T-helper 22 cell (primary cell): ENCODE data around the gene GTPBP1.

Experiments used
- DNase-seq: peaks from one replicate; pipeline ENCODE4 v3.0.0-alpha.2; 2020; ENCODE audit warnings: low read depth

The GTPBP1 gene

DNA sequence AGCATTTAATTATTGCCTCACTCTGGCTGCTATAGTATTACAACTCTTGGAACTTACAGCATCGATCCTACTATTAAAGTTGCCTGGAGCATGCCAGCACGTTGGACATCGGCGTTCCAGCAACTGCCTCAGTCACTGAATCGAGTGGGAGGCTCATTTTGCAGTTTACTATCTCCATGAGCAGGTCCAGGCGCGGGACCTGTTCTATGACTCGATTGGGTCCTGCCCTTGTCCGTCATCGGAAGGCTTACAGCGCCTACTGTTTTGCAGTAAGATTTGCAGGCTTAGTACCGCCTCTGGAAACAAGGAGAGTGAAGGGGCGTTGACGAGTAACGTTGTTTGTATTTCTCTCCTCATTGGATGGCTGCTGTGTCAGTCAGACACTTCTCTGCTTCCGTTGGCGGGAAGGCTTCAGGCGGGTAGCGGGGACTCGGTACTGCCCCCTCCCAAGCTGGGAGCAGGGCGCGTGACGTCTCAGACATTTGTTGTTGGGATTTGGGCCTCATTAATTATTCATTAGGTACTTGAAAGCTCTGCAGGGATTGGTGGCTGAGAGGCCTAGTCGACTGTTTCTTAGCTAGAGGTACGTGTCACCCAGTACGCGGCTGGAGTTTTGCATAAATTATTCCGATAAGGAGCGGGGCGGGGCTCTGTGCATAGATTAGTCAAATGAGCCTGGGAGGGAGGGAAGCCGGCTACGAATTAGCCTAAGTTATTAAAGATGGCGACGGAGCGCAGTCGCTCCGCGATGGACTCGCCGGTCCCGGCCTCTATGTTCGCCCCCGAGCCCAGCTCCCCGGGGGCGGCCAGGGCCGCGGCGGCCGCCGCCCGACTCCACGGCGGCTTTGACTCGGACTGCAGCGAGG lies at the start of gene GTPBP1:
TSS of gene GTPBP1 (plus strand) at position 710 of the 866 bp plus-strand sequence. CDS start at position 722, 12 bp downstream.
- peak; percentile 99 for DNase-seq

DNA sequence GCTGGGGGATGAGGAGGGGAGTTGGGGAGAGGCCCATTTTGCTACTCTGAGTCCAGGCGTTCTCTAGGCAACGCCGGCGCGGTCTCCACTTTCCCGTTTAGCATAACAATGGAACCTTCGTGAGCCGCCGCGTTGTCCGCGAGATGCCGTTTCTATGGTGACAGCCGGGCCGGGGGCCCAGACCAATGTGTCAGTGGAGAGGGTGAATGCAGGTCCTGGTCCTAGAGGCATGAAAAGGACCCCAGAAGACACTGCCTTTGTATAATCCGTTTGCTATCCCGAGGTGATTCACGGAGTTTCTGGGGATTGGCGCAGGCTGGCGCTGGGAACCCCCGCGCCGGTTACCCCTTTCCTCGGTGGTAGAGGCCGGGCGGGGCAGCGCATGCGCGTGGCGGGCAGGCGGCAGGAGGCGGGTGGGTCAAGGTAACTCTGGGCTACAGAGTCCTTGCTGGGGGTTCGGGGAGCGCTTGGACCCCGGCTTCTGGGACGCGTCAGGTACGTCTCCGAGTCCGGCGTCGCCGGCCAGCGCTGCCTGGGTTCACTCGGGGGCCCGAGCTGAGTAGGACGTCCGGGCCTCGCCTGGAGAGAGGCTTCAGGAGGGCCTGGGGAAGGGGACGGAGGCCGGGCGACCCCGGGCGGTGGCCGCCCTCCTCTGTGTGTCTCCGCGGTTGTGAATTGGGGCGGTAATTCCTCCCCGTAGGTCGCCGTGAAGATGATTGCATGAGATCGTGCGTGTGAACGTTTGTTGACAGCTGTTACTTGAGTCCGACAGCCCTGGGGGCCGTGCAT lies 49.3 kb upstream of the GTPBP1 start, which contains the start of the genes CBY1 and FAM227A:
TSS of gene CBY1 (plus strand) at position 383 of the 789 bp plus-strand sequence. CDS start 11,417 bp downstream, outside the sequence.
TSS of gene FAM227A (minus strand) at position 137 of the 789 bp plus-strand sequence. CDS start 6,224 bp downstream, outside the sequence.
- DNase-seq, result peak; percentile 74

GRCh38 chr22:38657045-38657909 lies 48.5 kb upstream of the GTPBP1 start:
- DNase-seq, result no peak

- DNase-seq, result no peak
Observed at GRCh38 chr22:38674888-38675287, 30.9 kb upstream of the GTPBP1 start.

DNA sequence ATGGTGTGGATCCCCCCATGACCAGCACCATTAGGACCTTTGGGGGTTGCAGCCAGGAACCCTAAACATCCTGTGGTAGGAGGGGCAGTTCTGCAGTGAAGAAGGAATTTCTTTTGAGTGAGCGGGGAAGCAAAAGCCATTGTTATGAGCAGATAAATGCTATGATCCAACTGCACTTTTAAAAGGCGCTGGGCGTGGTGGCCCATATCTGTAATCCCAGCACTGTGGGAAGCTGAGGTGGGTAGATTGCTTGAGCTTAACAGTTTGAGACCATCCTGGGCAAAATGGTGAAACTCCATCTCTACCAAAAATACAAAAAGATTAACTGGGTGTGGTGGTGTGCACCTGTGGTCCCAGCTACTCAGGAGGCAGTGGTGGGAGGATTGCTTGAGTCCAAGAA lies 29.9 kb upstream of the GTPBP1 start:
- DNase-seq, result no peak

GRCh38 chr22:38681582-38682335 lies 24.0 kb upstream of the GTPBP1 start, which contains the start of gene TOMM22:
TOMM22 (plus strand) TSS chr22:38681957; CDS start chr22:38681979, 22 bp downstream.
- DNase-seq, result peak; percentile 73

- DNase-seq, result no peak
Observed at GRCh38 chr22:38684895-38685294, 20.8 kb upstream of the GTPBP1 start.

- DNase-seq, result no peak
Observed at GRCh38 chr22:38685761-38686160, 20.0 kb upstream of the GTPBP1 start.

DNA sequence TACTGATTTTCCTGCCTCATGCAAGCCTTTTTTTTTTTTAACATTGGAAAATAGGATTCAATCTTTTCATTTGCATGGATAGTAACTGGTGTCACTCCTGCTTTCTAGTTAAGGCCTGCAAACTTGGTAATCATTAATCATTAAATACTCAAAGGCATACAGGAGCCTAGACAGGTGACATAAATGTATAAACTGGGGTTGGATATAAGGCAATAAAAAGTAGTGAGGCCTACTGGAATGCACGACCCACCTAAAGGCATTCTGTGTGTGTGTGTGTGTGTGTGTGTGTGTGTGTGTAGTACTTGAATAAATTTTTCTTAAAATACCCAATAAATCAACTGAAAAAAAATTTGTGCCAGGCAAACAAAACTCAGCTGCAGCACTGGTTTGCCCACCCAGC lies 16.1 kb upstream of the GTPBP1 start:
- no peak for DNase-seq

DNA sequence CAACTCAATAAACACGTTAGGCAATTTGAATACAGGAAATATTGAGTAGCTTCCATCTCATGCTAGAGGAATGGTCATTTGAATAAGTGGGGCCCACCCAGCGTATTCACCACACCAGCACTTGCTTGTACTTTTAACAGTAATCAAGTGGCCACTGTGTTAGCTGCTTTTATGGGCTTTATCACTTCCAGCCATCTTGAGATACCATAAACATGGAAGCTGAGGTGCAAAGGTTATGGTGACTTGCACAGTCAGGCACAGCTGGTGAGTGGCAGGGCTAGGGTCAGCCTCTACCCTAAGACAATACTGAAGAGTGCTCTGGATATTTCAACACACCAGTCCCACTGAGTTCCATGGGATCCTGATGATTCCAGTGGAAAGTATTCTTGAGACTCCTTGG lies 11.7 kb upstream of the GTPBP1 start:
- DNase-seq, result no peak

- no peak for DNase-seq
Observed at GRCh38 chr22:38694940-38695339, 10.8 kb upstream of the GTPBP1 start.

DNA sequence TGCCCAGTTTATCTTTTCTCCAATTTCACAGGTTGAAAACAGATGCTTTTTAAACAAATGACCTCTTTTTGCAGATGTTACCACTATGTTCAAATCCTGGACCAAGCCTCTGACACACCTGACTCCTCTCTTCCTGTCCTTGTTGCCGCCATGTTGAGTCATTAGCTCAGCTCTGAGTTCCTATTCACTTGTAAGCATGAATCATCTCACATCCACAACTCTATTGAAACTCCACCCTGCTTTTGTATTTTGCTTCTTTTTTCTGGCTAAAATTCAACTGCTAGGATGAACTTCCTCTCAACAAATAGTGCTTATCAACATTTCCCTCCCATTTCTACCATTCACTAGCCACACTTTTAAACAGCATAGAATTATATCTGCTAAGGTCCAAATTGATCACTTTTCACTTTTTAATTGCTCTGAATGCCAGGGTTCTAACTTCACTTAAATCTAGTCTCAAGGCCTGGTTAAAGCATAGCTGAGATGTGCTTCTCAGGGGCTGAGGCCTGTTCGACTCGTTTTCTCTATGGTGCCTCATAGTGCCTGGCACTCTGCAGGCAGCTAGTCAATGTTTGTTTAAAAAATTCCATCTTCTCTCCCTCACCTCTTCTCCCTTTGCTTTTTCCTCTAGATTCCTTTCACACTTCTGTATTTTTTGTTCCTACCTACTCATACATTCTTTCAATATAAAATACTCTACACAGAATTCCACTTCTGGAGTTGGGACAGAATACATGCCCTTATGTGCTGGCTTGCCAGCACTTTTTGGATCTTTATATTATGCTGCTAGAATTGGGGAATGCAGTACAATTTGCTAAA lies 8.9 kb upstream of the GTPBP1 start:
- DNase-seq, result peak; percentile 33

- DNase-seq, result no peak
Observed at GRCh38 chr22:38697425-38698089, 8.2 kb upstream of the GTPBP1 start.

- no peak for DNase-seq
Observed at GRCh38 chr22:38698407-38699094, 7.2 kb upstream of the GTPBP1 start.

- DNase-seq, result no peak
Observed at GRCh38 chr22:38699143-38699542, 6.6 kb upstream of the GTPBP1 start.

DNA sequence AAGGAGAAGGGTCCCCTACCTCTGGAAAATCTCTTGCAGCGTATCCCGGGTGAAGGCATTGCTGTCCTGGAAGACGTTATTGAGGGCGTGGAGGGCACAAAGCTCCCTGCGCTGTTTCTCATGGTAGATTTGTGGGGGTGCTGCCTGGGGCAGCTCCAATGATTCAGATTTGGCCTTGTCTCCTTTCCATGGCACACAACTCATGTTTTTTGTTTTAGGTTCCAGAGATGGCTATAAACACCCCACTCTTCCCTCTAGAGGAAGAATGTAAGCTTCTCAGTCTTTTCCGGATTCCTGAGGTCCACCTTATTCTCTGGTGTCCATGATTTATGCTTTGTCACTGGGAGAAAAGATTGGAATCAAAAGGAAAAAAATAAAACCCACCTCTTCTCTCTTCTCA lies 6.0 kb upstream of the GTPBP1 start:
- no peak for DNase-seq

DNA sequence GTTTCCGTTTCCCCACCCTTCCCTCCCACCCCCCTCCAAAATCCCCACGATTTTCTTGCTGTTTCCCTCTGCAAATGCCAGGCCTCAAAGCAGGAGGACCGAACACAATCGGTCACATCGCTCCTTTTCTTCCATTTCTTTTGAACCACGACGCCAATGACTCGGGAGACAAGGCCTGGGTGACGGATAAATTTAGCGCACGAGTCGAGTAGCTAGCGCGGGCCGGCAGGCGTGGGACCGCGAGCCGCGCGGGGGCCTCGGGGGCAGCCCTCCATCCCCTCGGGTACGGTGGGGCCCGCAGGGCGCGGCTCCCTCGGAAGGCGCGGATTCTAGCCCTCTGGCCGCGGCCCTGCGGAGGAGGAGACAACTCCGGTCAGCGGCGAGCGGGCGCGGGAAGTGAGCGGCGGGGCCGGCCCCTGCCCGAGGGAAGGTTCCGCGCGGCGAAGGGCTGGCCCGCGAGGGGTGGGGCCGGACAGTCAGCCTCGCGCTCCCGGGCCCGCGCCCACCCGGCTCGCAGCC lies 5.4 kb upstream of the GTPBP1 start:
- DNase-seq, result no peak

DNA sequence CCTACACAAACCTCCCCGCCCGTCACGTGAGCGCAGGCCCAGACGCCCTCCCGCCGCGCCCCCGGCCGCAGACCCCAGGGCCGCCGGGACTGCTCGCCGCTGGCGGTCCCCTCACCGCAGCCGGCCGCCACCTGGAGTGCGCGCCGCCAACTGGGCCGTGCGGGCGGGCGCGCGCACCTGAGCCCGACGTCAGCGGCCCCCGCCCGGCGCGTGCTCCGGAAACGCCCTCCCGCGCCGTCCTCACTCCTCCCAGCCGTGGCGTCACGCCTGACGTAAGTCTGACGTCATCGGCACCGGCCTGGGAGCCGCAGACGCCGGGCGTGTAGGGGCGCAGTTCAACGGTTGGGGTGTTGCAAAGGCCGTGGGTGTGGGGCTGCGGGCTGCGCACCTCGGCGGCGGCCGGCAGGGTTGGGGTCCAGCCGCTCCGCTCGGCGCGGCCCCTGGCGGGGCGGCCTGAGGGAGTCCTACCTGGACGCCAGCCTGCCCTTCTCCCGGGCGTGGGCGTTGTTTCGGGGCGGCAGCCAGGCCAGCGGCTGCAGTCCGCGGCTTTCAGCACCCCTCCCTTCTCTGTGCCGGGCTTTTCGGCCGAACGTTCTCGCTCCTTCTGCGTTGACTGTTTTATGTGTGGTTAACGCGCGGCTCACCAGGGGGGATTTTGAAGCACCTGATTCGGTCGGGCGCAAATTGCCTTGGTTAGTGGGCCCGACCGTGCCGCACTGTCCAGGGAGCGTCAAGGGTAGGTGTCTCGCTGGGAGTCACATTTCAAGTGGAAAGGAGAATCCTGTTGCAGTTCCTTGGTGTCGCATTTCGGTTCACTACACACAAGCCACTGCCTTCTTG lies 4.7 kb upstream of the GTPBP1 start, which contains the start of gene JOSD1:
TSS of gene JOSD1 (minus strand) at position 155 of the 840 bp plus-strand sequence. CDS start 956 bp downstream, outside the sequence.
- DNase-seq, result peak; percentile 97
